HG03135 (cell line): Measurements from ENCODE around the gene GPATCH8.

ENCODE experiments used
- ATAC-seq: cut with Tn5 transposase; IDR thresholded peaks from one replicate; pipeline ENCODE4 v1.9.1; 2021; ENCODE audit warnings: mild to moderate bottlenecking, moderate library complexity; ENCODE audit not compliant: unreplicated experiment

The GPATCH8 gene

DNA sequence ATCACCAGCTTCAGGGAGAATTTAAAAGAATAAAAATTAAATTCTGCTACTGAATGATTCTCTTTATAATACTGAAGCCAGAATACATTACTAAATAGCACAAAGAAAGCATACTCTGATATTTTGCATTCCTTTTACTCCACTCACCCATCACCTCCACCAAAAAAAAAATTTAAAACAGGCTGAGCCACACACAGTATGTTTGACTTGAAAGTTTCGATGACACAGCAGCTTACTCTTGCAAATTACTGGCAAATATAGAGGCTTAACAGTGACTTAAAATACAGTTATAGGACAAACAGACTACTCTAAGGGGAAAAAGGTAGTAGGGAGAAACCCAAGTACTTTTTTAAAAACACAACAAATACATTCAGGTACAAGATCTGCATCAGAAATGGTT lies 39.2 kb downstream of the GPATCH8 start:
- ATAC-seq = no peak

DNA sequence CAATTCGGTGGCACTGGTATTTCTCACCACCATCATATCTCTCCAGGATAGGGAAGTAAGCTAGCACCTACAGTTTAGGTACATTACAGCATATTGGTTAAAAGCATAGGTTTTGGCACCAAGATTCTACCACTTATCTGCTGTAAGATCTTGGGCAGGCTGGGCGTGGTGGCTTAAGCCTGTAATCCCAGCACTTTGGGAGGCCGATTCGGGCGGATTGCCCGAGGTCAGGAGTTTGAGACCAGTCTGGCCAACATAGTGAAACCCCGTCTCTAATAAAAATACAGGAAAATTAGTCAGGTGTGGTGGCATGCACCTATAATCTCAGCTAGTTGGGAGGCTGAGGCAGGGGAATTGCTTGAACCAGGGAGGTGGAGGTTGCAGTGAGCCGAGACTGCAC lies 51.4 kb downstream of the GPATCH8 start:
- ATAC-seq = no peak

DNA sequence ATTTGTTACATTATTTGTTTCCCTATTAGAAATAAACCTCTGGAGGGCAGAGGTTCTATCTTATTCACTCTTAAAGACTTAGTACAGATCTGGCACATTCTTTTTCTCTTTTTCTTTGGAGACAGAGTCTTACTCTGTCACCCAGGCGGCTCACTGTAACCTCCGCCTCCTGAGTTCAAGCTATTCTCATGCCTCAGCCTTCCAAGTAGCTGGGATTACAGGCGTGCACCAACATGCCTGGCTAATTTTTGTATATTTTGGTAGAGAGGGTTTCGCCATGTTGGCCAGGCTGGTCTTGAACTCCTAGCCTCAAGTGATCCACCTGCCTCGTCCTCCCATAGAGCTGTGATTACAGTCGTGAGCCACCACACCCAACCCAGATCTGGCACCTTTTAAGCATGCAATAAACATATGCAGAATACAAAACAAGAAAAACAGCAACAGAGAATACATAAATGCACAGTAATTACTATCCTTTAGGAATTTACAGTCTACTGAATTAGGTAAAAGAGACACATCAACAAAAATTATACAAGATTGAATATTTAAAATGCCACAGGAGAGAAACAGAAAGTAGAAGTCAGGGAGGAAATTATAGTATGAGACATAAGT lies 52.1 kb downstream of the GPATCH8 start:
- ATAC-seq = no peak

DNA sequence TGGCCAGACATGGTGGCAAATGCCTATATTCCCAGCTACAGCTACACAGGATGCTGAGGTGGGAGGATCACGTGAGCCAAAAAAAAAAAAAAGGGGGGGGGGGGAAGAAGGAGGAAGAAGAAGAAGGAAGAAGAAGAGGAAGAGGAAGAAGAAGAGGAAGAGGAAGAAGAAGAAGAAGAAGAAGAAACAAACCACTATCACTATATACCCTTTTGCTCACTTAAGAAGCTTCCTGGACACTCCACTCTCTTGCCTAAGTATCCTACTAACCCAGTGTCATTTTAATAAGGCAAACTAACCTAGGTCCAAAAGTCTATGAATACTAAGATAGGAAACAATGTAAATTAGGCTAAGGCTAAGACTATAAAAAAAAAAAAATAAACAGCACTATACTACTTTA lies 54.8 kb downstream of the GPATCH8 start:
- no peak for ATAC-seq

DNA sequence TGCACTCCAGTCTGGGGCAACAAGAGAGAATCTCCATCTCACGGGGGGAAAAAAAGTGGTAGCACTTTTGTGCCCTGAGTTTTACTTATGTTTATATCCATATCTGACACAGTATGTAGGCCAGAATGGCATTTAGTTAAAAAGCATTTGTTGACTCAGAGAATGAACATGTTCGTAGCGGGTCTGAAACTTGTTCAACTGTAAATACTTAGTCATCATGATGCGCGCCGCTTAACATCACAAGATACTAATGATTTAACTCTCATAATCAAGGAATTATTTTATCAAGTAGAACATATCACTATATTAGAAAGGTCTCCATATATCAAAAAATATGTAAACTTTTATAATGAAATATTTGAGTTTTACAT lies 58.5 kb downstream of the GPATCH8 start:
- ATAC-seq = no peak

DNA sequence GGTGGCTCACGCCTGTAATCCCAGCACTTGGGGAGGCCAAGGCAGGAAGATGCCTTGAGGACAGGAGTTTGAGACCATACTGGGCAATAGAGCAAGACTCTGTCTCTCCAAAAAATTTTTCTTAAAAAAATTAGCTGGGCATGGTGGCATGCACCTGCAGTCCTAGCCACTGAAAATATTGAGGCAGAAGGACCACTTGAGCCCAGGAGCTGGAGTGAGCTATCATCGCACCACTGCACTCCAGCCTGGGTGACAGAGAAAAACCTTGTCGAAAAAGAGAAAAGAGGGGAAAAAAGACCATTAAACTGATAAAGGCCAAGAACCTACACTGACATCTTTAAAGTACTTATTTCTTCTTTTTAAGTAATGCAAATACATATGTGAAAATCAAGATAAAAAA lies 60.4 kb downstream of the GPATCH8 start:
- no peak for ATAC-seq

DNA sequence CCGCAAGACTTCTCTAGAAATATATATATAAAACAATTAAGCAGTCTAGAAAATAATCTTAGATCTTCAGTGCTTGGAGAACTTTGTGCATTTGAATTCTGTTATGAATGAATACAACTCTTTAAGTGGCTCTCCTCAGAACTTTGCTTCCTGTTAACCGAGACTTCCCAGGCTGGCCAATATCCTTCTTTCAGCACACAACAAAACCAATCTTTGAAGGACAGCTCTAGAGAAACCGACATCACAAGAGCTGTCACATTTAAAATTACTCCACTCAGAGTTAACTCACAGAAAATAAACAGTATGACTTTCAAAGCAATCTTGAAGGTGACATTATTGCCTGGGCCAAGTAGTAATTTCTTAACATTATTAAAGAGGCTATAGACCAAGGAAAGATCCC lies 64.0 kb downstream of the GPATCH8 start:
- ATAC-seq = no peak

DNA sequence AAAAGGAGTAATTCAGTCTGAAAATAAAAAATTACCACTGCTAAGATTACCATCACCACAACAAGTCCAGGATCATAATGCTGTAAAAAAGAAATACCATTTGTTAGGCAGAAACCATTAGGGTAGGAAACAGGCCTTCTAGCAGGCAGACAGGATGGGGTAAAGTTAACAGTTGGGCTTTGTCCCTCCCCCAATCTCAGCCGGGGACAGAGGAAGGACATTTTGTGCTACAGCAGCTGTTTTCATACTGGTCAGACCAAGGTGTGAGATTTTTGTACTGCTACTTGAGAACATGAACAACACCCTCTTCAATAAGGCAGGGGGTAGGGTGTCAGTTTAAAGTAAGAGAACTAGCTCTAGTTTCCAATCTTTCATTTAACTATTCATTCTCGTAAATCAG lies 64.6 kb downstream of the GPATCH8 start:
- ATAC-seq = no peak

DNA sequence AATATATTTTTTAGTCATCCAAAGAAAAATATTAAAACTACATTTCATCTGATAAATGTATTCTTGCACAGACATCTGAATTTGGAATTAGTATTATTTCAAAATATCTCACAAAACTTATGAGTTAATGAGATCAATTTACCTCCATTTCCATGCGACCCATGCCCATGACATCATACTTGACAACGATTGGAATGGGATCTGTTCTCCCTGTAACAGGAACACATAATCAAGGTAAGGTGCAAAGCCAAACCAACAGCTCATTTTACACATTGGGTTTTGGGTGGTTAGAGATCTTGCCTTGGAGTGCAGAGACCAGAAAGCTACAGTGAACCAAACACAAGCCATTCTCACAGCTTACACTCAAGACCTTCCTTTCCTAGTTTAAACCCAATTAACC lies 66.9 kb downstream of the GPATCH8 start:
- ATAC-seq = no peak

DNA sequence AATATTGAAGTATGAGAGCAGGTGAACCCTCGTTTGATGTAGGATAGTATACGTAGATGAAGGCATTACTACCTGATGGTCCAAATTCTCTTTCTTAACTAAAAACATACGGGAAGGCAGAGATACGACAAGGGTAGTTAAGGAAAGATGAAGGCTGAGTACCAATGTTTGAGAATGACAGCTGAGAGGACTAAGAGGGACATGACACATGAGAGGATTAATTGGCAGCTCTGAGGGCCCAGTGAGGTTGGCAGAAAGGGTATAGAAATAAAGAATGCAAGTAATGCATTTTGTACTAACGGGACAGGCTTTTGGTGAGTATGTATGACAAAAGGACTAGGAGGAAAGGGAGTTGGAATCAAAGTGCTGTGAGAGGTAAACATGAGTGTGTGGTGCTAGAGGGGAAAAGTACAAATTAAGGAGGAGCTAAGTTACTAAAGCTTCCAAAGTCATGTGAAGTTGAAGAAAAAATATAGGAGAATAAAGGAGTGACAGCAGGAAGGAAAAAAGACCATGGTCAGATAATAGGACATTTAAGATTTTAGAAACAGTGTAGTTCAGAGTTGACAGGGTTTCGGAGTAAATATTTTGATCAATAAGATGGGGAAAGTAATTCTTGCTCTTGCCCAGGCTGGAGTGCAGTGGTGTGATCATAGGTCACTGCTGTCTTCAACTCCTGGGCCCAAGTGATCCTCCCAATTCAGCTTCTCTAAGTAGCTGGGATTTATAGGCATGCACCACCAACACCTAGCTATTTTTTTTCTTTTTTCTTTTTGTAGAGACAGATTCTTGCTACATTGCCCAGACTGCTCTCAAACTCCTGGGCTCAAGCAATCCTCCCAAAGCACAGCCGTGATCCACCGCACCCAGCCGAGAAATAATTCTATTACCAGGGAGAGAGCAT lies 70.7 kb downstream of the GPATCH8 start:
- ATAC-seq = no peak

DNA sequence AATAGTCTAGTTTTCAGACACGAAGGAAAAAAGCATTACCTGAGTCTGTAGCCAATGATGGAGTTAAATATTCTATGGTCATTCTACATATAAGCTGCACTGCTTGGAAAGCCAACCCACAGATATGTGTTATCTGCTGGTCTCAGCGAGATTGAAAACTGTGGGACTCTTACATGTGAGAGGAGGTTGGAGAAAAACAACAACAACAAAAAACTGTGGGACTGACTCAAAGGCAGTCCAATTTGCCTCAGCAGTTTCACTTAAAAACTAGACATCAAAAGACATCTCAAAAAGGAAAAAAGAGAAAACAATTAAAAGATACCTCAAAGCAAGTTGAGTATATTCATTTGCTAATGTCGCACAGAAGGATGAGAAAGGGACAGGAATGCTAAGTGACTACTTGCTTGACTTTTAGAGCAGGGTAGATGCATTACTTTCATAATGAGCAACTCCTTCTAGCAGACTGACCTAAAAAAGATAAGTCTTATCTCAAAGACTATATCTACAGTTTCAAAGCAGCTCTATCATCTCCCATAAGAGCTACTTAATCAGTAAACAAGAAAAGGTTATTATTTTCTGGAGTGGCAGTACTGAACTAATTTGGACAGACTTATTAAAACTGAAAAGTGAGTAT lies 78.3 kb downstream of the GPATCH8 start:
- no peak for ATAC-seq

DNA sequence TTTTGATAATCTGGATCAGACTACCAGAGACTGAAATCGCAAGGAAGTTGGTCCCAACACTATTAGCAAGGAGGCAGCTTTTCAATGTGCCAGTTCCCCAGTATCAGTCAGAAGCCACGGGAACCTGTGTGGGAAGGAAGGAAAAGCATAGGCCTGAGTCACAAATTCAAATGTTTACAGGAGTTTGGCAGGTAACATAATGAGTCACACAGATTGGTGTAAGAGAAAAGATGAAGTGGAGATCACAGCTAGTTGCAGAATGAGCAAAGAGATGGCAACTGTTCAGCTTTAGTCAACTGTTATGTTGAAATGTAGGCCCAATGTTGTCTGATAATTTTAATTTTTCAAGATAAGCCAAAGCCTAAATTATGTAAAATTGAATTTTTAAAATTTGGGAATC lies 85.7 kb downstream of the GPATCH8 start:
- ATAC-seq = no peak

DNA sequence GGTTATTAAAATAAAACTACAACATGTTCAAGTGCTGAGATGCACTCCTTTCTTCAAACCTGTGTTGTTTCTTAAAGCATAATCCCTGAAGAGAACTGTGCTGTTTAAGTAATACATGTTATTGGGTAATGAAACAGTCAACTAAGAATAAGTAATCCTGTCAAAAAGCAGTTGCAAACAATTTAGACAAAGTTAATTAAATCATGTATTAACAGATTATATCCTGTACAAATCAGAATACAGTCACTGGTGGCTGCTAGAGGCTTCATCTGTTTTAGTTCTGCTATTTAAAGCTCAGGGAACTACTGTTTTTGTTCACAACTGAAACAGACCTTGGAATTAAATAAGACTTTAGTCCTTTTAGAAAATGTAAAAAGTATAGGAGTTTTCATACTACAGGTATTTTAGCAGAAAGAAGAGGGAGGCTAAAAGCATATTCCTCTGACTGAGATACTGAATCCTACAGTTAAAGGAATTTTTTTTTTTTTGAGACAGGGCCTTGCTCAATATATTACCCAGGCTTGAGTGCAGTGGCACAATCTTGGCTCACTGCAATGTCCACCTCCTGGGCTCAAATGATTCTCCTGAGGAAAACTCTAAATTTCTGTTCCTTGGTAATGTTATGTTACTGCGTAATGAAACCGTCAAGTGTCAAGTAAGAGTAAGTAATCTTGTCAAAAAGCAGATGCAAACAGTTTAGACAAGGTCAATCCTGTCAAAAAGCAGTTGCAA lies 86.5 kb downstream of the GPATCH8 start:
- ATAC-seq = no peak

DNA sequence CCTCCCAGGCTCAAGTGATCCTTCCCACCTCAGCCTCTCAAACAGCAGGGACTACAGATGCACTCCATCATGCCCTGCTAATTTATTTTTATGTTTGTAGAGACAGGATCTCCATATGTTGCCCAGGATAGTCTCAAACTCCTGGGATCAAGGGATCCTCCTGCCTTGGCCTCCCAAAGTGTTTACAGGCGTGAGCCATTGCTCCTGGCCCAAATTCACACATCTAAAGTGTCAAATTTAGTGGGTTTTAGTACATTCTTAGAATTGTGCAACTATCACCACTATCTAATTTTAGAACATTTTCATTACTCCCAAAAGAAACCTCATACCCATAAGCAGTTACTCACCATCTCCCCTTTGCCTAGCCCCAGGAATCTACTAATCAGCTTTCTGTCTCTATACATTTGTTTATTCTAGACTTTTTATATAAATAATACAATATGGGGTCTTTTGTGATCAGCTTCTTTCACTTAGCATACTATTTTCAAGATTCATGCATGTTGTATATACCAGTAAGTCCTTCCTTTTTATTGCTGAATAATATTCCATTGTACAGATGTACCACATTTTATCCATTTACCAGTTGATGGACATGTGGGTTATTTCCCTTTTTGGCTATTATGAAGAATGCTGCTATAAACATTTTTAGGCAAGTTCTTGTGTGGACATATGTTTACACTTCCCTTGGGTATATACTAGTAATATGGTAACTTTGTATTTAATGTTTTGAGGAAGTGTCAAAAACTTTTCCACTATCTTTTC lies 88.6 kb downstream of the GPATCH8 start:
- ATAC-seq = no peak

DNA sequence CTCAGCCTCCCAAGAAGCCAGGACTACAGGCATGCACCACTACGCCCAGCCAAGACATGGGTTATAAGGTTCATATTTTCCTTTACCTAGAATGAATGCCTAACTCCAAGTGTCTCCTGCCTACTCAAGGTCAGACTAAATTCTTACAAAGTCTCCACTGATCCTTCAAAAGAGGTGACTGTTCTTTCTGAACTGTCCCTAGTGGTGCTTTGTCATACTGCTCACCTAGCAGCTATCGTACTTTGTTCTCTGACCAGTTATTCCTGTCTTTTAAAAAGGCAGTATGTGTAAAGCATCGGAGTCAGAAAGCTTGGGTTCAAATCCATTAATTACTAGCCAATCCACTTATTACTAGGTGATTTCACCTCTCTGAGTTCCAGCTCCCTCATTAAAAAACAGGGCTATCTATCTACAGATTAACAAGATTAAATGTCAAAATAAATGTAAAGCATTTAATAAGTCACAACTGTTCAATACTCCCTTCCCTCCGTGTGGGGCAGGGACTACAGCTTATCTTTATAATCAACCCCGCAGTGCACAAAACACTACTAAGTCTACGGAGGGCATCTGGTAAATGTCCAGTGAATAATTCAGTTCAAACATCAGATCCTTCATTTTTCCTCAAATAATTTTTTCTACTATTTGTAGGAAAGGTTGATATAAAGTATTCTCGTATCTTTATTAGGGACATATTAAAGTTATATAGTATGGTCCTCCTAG lies 93.7 kb downstream of the GPATCH8 start:
- no peak for ATAC-seq

DNA sequence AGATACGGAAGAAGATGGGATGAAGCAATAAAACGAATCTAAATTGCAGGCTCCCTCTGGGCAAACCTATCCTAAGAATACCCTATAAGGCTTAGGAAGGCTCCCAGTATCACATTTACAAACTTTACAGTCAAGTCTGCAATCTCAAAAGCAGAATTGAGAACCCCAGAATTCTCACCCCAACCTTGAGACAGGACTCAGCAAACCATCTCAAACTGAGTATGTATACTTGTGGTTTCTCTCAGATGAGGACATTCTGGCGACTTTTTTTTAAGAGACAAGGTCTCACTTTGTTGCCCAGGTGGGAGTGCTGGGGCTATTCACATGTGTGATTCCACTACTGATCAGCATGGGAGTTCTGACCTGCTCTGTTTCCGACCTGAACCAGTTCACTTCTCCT lies 94.4 kb downstream of the GPATCH8 start:
- no peak for ATAC-seq

DNA sequence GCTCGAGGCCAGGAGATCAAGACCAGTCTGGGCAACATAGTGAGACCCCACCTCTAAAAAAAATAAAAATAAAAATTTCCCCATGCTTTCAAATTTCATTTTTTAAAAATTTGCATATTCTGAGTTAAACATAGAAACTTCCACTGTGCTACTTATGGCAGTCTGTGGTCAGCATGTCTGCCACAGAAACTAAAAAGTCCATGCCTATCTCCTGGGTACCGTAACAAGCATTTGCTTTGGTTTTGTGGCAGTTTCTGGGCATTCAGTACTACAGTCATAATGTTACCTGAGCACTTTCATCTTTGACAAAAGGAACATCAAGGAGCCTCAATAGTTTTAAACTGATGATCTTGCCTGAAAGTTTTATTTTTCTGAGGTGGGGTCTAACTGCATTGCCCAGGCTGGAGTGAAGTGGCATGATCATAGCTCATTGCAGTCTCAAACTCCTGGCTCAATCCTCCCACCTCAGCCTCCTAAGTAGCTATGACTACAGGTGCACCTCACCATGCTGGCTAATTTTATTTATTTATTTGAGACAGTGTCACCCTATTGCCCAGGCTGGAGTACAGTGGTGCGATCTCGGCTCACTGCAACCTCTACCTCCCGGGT lies 100.5 kb downstream of the GPATCH8 start:
- no peak for ATAC-seq

DNA sequence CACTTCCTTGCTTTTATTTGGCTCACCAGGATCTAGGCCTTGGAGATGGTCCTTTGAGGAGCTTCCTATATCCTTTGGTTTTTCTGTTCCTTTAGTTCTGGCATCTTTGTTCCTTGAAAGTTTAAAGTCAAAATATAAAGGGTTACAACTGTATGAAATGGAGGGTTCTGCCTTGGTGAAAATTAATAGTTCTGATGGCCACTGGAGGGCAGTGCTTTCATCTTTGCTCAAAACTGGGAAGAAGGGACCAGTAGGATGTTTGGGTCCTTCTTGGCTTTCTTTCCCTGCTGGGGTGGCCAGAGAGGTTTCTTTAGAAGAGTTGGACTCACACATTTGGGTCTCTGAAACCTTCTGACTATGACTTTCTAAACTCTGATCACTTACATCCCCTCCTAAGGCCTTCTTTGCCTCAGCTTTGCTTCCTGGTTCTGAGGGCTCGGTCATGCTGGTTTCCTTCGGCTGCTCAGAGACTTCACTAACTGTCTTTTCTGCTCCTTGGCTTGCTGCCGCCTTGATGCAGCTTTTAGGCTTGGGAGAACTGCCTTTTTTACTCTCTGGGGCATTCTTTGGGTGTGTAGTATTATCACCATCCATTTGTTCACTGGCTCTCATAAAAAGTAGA lies 102.9 kb downstream of the GPATCH8 start:
- ATAC-seq = no peak
